ENCODE measurements around the gene DLEU7. TPM values are rescaled to one million over a fixed set of nuclear protein-coding genes. Genes with fewer than 3 reads are reported as not detected.

Gene DLEU7
- total RNA-seq, 4 donors from 2014 or later, result 1.2 TPM; not detected in 3

DNA sequence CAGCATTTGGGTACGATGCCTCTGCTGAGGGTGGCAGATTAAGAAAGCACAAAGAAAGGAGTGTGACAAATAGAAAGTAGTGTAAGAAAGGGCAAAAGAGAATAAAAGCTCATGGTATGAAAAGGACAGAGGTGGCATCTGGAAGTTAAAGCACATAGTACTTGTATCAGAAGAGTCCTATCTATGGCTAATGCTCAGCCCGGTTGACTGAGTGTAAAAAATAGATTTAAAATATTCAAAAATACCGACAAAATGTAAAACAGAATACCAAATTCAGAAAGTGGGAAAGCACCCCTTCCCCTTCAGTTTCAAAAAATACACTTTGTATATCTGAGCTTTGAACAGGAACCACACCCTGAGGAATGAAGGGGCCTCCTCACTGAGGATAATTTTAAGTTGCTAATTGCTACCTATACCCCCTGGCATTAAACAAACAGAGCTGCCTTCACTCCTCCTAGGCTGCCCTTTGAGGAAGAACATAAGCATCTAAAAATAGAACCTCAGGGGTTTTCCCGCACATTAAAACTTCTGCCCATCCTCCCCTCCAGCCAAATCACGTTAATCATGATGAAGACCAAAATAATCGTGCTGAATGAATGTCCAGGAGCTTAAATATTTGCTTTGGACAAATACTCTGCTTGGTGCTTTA is 43.3 kb downstream of the DLEU7 start:
- H3K36me3 ChIP-seq, result no peaks in the 10 kb centered on the region
- H3K27ac ChIP-seq, result peak overlapping the region in 1 of 4 donors; percentile 63
- H3K9me3 ChIP-seq, result no peaks in the 10 kb centered on the region

DNA sequence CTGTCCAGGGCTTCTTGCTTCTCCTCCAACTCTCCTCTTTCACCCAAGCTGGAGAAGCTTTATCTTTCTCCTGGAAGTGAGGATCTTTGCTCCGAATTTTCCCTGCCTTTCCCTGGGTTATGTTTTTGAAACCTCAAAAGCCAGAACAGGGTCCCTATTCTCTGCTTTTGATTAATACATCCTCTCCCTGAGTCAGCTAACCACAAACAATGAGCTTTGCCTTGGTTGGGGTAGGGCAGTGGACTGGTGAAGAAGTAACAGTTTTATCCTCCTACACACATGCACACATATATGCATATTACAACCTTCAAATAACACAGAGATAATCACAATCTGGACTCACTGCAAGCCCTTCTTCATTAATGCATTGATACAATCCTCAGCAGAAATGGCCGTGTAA is 44.6 kb downstream of the DLEU7 start:
- no peak for DNase-seq
- Histone ChIP-seq H3K36me3 (no peaks in the 10 kb centered on the region), H3K27ac (no peak overlapping the region), H3K4me1 (peaks cover 0 to 9% (median 2%) of the 10 kb centered on the region in 4 donors), H3K4me3 (no peak overlapping the region), H3K27me3 (no peaks in the 10 kb centered on the region), H3K9me3 (no peaks in the 10 kb centered on the region)
- TF ChIP-seq, protein P1, sequence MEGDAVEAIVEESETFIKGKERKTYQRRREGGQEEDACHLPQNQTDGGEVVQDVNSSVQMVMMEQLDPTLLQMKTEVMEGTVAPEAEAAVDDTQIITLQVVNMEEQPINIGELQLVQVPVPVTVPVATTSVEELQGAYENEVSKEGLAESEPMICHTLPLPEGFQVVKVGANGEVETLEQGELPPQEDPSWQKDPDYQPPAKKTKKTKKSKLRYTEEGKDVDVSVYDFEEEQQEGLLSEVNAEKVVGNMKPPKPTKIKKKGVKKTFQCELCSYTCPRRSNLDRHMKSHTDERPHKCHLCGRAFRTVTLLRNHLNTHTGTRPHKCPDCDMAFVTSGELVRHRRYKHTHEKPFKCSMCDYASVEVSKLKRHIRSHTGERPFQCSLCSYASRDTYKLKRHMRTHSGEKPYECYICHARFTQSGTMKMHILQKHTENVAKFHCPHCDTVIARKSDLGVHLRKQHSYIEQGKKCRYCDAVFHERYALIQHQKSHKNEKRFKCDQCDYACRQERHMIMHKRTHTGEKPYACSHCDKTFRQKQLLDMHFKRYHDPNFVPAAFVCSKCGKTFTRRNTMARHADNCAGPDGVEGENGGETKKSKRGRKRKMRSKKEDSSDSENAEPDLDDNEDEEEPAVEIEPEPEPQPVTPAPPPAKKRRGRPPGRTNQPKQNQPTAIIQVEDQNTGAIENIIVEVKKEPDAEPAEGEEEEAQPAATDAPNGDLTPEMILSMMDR (IDR thresholded peaks at IDR 0.05), result no peak
- TF ChIP-seq POLR2A (IDR thresholded peaks at IDR 0.05), result no peak

More for the DNA sequence above, 43.3 kb downstream of the DLEU7 start:
- peaks cover 0 to 9% (median 2%) of the 10 kb centered on the region in 4 donors for H3K4me1 ChIP-seq
- no peak for DNase-seq
- no peak overlapping the region for H3K4me3 ChIP-seq
- TF ChIP-seq POLR2A (IDR thresholded peaks at IDR 0.05), result no peak
- TF ChIP-seq, protein P1 (IDR thresholded peaks at IDR 0.05), result no peak
- no peaks in the 10 kb centered on the region for H3K27me3 ChIP-seq

DNA sequence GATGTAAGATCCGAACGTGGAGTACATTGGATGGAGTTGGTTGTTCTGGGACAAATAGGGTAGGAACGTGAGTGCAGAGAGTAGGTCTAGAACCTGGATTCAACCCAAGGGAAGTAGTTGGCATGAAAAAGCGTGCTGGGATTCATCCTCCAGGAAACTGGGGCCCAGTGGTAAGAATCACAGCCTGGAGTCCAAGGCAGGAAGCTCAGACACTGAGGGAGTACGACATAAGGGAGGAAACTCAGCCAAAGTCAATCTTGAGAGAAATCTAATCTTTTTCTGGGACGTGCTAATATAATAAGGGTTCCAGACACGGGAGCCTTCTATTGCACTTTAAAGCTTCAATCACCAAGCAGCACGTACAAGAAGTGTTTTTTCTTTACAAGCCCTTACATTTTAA is 46.4 kb downstream of the DLEU7 start:
- H3K9me3 ChIP-seq, result no peaks in the 10 kb centered on the region
- no peaks in the 10 kb centered on the region for H3K36me3 ChIP-seq
- no peak overlapping the region for H3K4me3 ChIP-seq
- peaks cover 0 to 9% (median 2%) of the 10 kb centered on the region in 4 donors for H3K4me1 ChIP-seq
- TF ChIP-seq, protein P1 (IDR thresholded peaks at IDR 0.05), result no peak
- TF ChIP-seq POLR2A (IDR thresholded peaks at IDR 0.05), result no peak
- no peak overlapping the region for H3K27ac ChIP-seq
- no peaks in the 10 kb centered on the region for H3K27me3 ChIP-seq
- DNase-seq, result no peak

DNA sequence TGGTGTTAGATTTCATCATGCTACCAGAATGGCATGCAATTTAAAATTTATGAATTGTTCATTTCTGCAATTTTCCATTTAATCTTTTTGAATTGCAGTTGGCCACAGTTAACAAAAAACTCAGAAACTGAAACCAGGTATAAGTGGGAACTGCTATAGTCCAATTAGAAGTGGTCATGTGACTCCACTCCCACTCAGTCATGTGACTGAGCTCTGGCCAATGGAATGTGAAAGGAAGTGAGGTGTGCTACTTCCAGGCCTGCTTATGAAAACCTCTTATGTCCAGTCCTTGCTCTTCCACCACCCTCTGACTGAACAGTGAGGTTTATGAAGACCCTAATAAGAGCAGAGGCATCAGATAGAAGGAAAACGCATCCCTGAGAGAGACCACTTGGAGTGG is 47.0 kb downstream of the DLEU7 start:
- no peak overlapping the region for H3K27ac ChIP-seq
- no peaks in the 10 kb centered on the region for H3K9me3 ChIP-seq
- H3K4me1 ChIP-seq, result peaks cover 0 to 9% (median 2%) of the 10 kb centered on the region in 4 donors
- no peak for TF ChIP-seq POLR2A (IDR thresholded peaks at IDR 0.05)
- TF ChIP-seq, protein P1 (IDR thresholded peaks at IDR 0.05), result no peak
- H3K36me3 ChIP-seq, result no peaks in the 10 kb centered on the region
- no peak for DNase-seq
- H3K4me3 ChIP-seq, result no peak overlapping the region
- no peaks in the 10 kb centered on the region for H3K27me3 ChIP-seq

DNA sequence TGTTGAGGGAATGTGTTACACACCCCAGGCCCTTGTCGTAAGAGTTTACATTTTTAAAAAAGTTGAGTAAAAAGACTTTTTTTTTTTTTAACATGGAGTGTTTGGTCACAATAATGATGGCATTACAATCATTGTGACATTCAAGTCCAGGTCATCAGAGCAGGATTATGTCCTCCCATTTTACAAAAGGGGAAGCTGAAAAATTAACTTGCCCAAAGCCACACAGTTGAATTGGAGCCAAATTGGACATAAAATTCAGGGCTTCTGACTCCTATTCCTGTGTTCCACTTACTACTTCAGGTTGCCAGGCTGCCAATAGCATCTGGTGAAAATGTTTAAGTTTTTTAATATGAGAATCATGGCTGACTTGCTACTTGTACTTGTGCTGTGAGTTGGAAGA is 49.3 kb downstream of the DLEU7 start:
- Histone ChIP-seq H3K4me1 (no peaks in the 10 kb centered on the region), H3K27ac (no peak overlapping the region), H3K9me3 (no peaks in the 10 kb centered on the region), H3K4me3 (no peak overlapping the region), H3K36me3 (no peaks in the 10 kb centered on the region), H3K27me3 (no peaks in the 10 kb centered on the region)
- TF ChIP-seq, protein P1 (IDR thresholded peaks at IDR 0.05), result no peak
- no peak for TF ChIP-seq POLR2A (IDR thresholded peaks at IDR 0.05)
- no peak for DNase-seq

Data from Peyer's patch (tissue), 4 donors.